Superior temporal gyrus (tissue), 1 donor: Measurements from ENCODE around the gene SFXN5.
A peak's percentile ranks its signal among the peaks of the same experiment; 100 is the strongest.
"Not testable (repeated sequence)": the region's sequence is repeated elsewhere in the genome, so short reads cannot be mapped to it uniquely, and the experiment has no call there.

Experiments used
- DNase-seq: peaks from one replicate; pipeline ENCODE4 v3.0.0-alpha.2; 2016; ENCODE audit errors: extremely low spot score

The SFXN5 gene

GRCh38 chr2:73078457-73079411, 7.2 kb upstream of the SFXN5 start:
- DNase-seq = no peak

GRCh38 chr2:73077424-73077795, 5.9 kb upstream of the SFXN5 start:
- no peak for DNase-seq

DNA sequence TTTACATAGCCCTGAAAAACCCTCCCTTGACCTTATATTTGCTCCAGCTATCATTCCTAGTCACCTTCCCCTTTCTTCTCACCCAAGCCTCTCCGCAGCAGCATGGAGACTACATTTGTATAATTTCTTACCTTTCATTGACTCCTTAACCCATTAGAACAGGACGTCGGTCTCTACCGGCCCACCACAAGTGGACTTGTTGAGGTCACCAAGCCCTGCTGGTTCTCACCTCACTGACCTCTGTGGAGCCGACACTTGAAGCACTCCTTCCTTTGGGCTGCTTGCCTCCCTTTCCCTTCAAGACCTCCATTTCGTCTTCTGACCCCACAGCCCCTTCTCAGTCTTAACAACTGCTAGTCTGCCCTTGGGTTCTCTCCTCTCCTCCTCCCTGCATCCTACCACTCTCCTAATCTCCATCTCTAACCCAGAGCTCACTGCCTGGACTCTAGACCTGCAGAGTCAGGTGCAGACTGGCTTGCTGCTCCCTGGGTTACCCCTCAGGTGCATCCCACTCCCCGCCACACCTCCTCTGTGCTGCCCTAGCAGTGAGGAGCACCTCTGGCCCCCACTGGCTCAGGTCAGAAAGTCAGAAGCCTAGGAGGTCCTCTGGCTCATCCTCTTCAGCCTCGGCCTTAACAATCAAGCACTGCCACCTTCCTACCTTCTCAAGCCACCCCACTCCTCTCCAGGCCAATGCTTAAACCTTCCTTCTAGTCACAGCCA, 5.3 kb upstream of the SFXN5 start:
- DNase-seq = no peak

GRCh38 chr2:73075477-73076373, 4.2 kb upstream of the SFXN5 start:
- DNase-seq = peak; percentile 59

GRCh38 chr2:73074110-73075069, 2.9 kb upstream of the SFXN5 start:
- DNase-seq = no peak

DNA sequence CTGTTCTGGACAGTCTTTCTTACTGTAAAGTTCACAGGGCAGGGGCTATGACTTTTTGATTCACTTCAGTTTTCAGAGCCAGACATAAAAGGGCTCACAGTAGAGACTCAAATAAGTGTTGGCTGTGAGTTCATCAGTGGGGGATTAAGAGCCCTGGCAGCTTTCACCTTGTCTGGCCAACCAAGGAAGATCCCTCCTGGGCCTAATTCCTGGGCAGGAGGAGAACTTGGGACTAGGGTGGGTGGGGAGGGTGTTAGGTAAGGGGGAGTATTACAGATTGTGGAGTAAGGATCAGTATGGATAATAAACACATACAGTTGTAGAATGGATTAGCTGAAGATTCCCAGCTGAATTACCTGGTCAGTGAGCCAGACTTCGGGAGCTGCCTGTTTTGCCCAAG, 904 bp upstream of the SFXN5 start:
- no peak for DNase-seq

- no peak for DNase-seq
Observed at GRCh38 chr2:73072129-73072395, 550 bp upstream of the SFXN5 start.

GRCh38 chr2:73070643-73071359, 711 bp downstream of the SFXN5 start:
- DNase-seq = no peak

- DNase-seq = no peak
Observed at GRCh38 chr2:73069855-73070642, 1.5 kb downstream of the SFXN5 start.

DNA sequence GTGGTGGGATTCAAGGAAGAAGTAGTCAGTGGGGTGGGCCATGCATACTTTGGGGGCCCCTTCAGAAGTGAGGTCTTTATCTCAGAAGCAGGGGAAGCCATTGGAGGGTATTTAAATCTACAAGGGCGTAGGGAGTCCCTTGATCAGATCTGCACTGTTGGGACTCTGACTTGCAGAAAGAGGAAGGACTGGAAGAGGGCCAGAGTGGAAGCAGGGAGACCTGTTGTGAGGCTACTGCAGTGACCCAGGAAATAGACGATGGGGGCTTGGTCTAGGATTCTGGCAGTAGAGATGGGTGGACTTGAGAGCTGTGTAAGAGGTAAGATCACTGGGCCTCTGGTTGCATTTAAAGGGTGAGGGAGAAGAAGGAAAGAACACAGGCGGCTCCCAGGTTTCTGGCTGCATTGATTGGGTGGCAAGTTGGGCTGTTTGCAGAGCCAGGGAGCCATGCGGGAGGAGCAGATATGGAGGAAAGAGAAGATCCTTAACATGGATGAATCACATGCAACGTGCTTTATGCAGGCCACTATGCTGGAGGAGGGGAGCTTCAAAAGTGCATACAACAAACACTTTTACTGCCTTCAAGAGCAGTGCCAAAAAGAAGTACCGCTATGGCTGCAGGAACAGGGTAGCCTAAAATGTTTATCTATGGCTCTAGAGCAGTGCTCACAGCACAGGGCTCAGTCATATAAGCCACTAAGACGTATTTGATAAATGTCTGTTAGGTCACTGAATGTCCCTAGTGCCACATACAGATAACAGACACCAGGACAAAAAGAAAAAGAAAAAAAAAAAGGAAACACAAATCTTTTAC, 2.3 kb downstream of the SFXN5 start:
- DNase-seq = no peak

- no peak for DNase-seq
Observed at GRCh38 chr2:73068147-73068546, 3.4 kb downstream of the SFXN5 start.

- DNase-seq = no peak
Observed at GRCh38 chr2:73067043-73067442, 4.5 kb downstream of the SFXN5 start.

DNA sequence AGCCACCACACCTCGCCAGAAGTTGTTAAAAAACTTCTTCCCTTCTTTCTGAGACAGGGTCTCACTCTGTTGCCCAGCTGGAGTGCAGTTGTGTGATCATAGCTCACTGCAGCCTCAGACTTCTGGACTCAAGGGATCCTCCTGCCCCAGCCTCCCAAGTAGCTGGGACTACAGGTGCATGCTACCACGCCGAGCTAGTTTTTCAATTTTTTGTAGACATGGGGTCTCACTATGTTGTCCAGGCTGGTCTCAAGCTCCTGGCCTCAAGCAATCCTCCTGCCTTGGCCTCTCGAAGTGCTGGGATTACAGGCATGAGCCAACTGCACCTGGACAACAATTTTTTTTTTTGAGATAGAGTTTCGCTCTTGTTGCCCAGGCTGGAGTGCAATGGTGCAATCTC, 6.4 kb downstream of the SFXN5 start:
- not testable (repeated sequence) for DNase-seq

DNA sequence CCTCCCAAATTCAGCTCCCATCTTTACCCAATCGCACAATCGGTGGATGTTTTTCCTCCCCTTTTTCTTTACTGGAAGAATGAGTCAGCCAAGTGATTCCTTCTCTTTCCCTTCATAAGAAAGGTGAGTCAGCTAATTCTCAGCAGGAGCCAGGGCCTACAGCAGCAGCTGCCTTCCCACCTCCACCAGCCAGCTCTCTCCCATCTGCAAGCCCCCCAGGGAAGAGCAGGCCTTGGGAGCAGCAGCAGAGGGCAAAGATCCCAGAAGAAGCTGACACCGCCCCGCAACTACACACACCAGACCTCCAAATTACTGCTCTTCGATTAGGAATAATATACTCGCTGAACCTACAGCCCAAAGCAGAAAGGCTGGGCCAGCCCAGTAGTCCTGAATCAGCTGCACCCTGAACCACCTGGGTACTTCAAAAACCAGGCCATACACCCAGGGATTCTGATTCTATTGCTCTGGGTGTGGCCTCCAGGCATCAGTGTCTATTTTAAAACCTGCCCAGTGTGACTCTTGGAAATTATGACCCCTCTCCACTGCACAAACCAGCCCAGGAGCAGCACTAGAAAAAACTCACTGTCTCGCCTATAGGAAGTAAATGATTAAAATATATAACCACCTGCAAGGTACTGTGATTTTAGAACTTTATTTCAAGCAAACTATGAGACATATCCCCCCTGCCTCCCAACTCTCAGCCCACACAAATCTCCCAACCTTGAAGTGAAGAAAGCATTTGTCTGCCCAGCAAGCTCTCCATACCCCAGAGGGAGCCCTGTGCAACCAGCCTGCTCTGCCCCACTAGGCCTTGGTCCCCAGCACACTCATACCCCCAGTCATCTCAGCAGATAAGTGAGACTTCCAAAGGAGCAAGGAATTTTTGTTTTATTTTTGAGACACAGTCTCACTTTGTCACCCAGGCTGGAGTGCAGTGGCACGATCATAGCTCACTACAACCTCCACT, 7.3 kb downstream of the SFXN5 start:
- no peak for DNase-seq

DNA sequence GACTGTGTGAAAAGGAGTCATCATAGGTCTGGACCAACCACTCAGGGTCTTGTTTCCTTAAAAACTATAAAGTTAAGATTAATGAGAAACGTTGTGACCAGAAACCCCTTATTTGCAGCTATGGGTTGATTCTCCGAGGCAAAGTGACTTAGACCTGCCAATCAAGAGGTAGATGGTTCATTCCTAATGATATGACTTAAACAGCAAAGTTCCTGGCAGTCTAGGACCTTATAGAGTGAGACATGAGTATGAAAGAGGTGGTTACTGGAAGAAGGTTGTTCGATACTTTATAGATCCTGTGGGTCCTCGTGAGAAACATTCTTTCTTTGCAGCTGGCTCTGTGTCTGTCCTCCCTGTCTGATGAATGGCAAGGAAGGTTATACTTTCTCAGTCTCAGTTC, 8.0 kb downstream of the SFXN5 start:
- DNase-seq = no peak

GRCh38 chr2:73059106-73059505, 12.4 kb downstream of the SFXN5 start:
- DNase-seq = peak; percentile 64

- no peak for DNase-seq
Observed at GRCh38 chr2:73054980-73055379, 16.5 kb downstream of the SFXN5 start.
